ENCODE results near the gene TSPAN5.

TSPAN5 gene

DNA sequence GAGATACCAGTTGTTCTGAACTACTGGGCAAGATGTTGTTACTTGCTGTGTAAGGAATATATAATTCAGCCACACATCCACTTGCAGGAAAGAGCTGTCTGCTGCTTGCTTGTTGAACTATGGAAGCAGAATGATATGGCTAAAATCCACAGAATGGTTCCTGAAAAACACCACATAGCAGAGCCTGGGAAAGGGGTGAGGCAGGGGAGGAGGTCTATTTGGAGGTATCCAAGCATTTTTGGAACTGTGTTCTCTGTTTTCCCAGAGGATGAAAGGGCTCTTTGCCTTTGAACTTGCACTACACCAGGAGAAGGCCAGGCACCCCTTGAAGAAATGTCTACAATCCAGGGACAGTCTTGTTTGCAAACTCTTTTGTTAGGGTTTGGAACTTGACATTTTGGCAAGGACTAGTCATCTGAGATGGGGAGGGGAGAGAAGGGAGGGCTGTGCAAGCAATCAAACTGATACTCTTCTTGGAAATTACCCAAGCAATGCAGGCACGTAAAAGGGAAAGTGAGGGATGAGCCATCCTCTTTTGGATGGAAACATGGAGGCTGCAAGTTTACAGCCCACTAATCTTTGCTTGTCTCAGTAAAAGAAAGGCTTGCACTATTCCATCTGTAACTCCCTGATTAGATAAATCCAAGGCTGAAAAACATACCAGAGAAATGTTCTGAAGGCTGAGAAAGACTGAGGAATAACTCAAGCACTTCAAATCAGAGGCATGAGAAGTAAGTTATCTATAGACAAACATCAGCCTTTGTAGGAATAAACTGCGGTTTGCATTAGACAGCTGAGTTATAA, 141.0 kb downstream of the TSPAN5 start:
- no peak for DNase-seq (ENCODE audit: low read depth in 3 of 3)

DNA sequence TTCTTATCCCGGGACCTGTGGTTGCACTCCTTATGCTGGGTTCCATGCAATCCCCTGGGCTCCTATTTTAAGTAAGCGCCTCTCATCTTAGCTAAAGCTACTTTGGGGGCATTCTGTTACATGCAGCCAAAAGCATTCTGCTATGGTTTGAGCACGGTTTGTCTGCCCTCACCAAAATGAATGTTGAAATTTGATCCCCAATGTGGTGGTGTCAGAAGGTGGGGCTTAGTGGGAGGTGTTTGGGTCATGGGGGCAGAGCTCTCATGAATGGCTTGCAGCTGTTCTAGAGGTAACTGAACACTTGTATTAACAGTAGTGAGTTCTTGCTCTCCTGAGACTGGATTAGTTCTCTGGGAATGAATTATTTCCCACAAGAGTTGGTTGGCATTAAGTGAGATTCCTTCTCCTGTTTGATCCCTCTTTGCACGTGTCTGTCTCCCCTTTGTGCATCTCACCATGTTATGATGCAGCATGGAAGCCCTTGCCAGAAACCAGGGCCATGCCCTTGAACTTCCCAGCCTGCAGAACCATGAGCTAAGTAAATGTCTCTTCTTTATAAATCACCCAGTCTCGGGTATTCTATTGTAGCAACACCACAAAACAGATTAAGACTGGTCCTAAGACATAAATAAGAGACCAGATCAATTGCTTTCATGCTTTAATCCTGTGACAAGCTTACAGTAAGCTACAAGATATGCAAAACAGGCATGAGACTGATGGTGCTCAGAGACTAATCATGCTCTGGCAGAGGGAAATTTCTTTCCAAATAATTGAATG, 141.8 kb downstream of the TSPAN5 start:
- no peak for DNase-seq (ENCODE audit: low read depth in 3 of 3)

GRCh38 chr4:98516042-98516440, 142.4 kb downstream of the TSPAN5 start:
- DNase-seq (ENCODE audit: low read depth in 3 of 3): no peak

DNA sequence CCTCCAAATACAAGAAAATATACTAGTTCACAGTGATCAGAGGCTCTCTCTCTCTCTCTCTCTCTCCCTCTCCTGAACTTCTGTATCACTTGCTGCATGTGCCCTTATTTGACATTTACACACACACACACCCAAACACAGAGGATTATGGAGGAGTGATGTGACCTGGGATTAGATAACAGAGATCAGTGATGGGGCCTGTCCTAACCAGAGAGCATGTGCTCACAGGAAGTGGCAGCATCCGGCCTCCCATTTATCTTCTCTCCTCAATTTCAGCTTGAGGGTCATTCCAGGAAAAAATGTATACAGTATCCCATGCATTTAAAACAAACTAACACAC, 143.0 kb downstream of the TSPAN5 start:
- DNase-seq (ENCODE audit: low read depth in 3 of 3): no peak

- no peak for DNase-seq (ENCODE audit: low read depth in 3 of 3)
These were observed 143.5 kb downstream of the TSPAN5 start for GRCh38 chr4:98514741-98515469.

DNA sequence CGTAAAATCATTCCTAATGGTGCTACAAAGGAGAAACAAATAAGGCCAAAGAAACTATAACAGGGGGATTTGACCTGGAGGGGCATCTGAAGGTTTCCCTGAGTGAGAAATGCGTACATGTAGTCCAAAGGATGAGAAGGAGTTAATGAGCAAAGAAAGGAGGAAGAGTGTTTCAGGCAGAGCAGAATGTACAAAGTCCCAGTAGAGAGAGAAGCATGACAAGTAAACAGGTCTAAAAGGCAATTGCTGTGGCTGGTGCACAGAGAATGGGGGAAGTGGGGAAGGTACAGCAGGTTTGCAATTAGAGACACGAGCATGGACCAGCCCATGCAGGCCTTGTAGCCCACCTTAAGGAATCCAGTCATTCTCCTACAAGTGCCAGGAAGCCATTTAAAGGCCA, 145.5 kb downstream of the TSPAN5 start:
- DNase-seq (ENCODE audit: low read depth in 3 of 3): no peak

DNA sequence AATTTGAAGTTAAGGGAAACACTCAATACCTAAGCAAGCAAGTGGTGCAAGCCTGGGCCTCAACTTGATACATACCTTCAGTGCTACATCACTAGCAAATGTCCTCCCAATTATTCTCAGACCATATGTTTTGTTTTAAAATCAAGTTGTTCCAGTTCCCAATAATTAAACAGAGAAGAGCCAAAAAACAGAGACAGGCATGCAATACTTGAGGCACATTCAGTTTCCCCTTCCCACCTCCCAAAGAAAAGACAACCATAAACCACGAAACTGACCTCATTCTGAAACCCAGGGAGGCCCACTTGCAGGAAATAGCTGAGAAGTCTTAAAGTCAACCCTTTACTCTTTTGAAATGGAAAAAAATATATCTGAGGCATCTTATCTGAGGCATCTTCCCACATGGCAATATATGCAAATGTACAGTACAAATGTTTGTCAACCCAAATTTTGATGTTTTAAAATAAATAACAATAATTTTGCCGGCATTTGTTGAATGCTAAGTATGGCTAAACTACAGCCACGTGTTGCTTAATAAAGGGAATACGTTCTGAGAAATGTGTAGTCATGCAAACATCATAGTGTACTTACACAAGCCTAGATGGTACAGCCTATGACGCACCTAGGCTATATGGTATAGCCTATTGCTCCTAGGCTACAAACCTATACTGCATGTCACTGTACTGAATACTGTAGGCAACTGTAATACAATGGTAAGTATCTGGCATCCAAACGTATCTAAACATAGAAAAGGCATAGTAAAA, 147.5 kb downstream of the TSPAN5 start:
- no peak for DNase-seq (ENCODE audit: low read depth in 3 of 3)

GRCh38 chr4:98510340-98510739, 148.1 kb downstream of the TSPAN5 start:
- DNase-seq (ENCODE audit: low read depth in 3 of 3): no peak

DNA sequence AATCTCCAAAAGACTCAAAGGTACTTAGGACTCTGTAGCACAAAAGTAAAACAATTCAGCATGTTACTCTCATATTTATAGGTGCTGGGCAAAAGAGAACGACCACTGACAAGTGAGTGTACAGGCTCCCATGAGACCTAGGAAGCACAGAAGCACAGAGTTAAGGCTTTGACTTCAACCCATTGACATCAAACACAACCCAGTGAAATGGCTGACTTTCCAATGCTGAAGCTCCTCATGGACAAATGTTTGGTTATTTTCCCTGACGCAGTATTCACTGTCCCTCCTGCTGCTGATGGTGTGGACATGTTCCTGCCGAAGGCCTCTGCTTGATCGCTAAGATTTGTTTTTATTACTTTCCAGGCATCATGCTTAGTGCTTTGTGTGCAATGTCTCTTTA, 148.7 kb downstream of the TSPAN5 start:
- DNase-seq (ENCODE audit: low read depth in 3 of 3): no peak

DNA sequence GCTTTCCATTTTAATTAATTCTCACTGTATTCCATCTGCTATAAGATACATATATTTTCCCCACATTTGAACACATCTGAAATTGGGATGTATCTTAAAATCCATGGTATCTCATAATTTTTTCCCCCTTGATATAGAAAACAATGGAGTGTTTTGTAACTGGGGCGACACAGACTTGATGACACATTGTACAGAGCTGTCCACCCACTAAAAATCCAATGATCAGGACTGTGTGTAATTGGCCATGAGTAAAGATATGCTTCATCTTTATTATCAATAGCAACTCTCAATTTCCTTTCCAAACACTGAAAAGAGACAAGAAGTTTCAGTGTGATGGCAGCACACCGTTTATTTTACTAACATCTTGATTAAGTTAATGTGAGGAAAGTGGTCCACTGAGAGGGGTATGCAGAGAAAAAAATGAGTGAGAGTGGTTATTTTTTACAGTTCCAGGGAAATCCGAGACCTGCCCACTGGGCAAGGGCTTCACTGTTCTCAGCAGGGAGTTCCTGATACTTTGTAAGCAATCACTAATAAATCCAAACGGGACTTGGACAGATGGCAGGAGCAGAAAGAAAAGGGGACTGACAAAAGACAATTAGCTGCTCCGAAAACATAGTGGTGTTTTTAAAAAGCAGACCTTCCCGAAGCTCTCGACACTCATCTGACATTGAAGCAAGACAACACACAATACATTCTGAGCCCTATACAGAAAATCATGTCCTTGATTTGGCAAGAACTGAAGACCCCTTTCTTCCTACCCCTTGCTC, 149.4 kb downstream of the TSPAN5 start:
- no peak for DNase-seq (ENCODE audit: low read depth in 3 of 3)

DNA sequence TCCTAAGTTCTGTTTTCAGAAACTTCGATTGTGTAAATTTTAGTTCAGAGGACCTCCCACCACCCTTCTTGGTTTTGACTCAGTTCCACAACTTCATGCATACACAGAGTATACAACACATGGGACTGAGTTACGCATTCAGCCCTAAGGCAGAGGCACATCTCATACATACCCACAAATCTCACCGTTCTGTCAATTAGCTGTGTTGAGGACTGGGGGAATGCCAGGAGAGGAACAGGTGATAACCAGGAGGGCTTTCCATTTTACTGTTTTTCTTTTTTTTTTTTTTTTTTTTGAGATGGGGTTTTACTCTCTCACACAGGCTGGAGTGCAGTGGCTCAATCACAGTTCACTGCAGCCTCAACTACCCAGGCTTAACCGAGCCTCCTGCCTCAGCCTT, 150.2 kb downstream of the TSPAN5 start:
- DNase-seq (ENCODE audit: low read depth in 3 of 3): no peak

- DNase-seq (ENCODE audit: low read depth in 3 of 3): no peak
These were observed 151.1 kb downstream of the TSPAN5 start for GRCh38 chr4:98507299-98507698.

DNA sequence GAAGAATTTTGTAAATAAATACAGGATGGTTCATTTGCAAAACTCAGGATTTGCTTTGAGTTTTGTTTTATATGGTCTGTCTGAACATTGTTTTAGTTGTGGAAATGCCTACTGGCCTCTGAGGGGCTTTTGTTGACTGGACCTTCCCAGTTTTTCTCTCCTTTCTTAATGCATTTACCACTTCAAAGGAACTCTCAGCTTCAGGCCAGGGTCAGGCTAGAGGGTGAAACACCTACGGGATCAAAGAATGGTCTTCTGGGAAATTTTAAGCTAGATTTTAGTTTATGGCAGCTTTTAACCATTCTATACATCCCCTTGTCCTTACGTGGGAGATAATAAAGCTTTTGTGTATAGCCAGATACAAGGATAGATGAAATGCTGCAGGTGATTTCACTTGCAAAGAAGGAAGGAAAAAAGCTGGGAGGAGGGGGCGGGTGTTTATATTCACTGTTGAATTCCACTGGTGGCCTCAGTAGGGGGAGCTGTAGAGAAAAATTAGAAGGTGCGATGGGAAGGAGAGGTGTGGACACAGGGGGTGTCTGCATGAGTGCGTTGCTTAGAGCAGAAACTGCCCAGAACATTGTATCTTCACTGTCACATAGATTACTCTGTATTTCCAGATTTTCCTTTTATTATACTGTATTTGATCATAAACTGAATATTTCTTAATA, 151.8 kb downstream of the TSPAN5 start:
- DNase-seq (ENCODE audit: low read depth in 3 of 3): no peak

DNA sequence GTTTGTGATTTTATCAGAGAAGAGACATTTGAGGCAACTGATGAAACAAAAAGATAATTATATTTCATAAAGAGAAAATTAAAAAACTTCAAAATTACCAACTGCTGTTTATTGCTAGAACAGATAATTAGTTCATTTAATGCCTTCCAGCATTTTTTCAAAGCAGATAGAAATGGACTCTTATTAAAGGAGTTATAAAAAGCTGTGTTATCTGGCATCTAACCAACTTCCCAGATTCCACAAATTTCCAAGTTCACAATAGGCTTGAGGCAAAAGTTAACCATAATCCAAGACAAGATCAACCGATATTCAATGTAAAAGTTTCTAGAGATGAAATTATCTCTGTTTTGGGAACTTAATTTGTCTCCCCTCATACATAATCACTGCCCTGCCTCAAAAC, 152.4 kb downstream of the TSPAN5 start:
- DNase-seq (ENCODE audit: low read depth in 3 of 3): no peak

DNA sequence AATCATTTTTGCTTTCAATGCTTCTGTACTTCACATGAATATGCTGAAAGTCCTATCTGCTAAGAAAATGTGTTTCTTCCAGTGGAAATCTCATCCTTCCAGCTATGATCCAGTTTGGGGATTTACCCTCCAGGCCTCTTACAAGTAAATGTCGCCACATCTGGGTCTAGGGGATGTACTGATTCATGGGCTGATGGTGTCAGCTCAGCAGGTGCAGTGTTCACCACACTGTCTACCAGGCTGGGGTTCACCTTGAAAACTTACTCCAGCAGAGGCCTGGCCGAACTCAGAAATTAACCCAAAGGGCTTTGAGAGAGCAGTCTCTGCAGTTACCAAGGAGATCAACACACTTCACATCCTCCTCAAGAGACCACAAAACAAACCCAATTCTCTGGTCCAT, 154.3 kb downstream of the TSPAN5 start:
- no peak for DNase-seq (ENCODE audit: low read depth in 3 of 3)

- DNase-seq (ENCODE audit: low read depth in 3 of 3): no peak
These were observed 154.7 kb downstream of the TSPAN5 start for GRCh38 chr4:98503676-98504075.

DNA sequence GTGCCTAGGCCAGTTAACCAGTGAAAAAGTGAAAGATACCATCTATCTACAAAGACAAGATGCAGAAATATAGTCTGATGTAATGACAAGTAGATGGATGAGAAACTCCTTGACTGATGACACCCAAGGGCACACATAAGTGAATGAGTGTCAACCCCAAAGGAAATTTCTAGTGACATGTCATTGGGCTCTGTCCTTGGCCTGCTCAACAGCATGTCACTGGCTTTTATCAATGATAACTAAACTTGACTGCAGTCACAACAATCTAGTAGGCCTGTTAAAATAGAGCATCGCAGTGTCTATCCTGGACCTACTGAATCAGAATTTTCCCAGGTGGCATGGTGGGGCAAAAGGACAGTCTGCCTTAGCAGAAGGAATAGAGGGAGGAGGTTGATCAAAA, 155.8 kb downstream of the TSPAN5 start:
- no peak for DNase-seq (ENCODE audit: low read depth in 3 of 3)

- no peak for DNase-seq (ENCODE audit: low read depth in 3 of 3)
These were observed 156.4 kb downstream of the TSPAN5 start for GRCh38 chr4:98502031-98502430.

DNA sequence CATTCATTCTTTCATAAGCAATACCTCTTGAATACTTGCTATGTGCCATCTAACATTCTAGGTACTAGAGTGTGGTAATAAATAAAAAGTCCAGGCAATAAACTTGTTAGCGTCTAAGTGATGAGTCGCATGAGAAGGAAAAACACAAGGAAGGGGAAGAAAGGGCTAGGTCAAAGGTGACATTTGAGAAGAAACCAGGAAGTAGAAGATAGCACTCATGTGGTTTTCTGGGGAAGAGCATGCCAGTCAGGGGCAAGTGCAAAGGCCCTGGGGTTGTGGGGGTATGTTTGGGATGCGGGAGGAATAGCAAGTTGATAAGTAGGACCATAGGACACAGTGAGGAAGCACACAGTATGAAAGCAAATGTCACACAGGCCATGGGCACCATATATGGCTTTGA, 157.0 kb downstream of the TSPAN5 start:
- DNase-seq (ENCODE audit: low read depth in 3 of 3): no peak

GRCh38 chr4:98498774-98499173, 159.6 kb downstream of the TSPAN5 start:
- no peak for DNase-seq (ENCODE audit: low read depth in 3 of 3)
